Testis (tissue), 3 donors: Measurements from ENCODE around the gene FMNL2. TPM values are rescaled to one million over a fixed set of nuclear protein-coding genes. Genes with fewer than 3 reads are reported as not detected.

Experiments used
- DNase-seq: peaks from one replicate; pipeline ENCODE4 v3.0.0-alpha.2; 2019
- H3K27ac ChIP-seq, 2 donors: fragments of 200-600 bp; sonication (generic); one replicate each; pipeline ENCODE4 v1.5.1; 2019
- H3K27me3 ChIP-seq: fragments of 200-600 bp; sonication (generic); one replicate; pipeline ENCODE4 v1.5.1; 2019
- H3K36me3 ChIP-seq: fragments of 200-600 bp; sonication (generic); one replicate; pipeline ENCODE4 v1.5.1; 2017; ENCODE audit warnings: low read depth; ENCODE audit errors: missing control alignments
- H3K4me1 ChIP-seq: fragments of 200-600 bp; sonication (generic); one replicate; pipeline ENCODE4 v1.5.1; 2019
- H3K4me3 ChIP-seq, 2 donors: fragments of 200-600 bp; sonication (generic); one replicate each; pipeline ENCODE4 v1.5.1; 2017 to 2019
- H3K9me3 ChIP-seq: fragments of 200-600 bp; sonication (generic); one replicate; pipeline ENCODE4 v1.5.1; 2017
- POLR2A ChIP-seq: fragments of 450-650 bp; IDR thresholded peaks from one replicate; pipeline ENCODE4 v1.6.1; 2017; ENCODE audit warnings: antibody characterized with exemption, mild to moderate bottlenecking, moderate library complexity
- WGBS, 2 donors: methylation state at CpG; one replicate each; pipeline ENCODE4 v1.1.5; 2018; 5-methylcytosine and 5-hydroxymethylcytosine counted together
- intact Hi-C: fragments of 100-400 bp; cut with DNase I; formaldehyde crosslinking; loops from one replicate; pipeline ENCODE4 v1.15.1; 2023; ENCODE audit warnings: low total_unique reads
- polyA plus RNA-seq: library from polyadenylated mRNA; stranded (reverse); fragments of 350-450 nt; fragmentation: Illumina TruSeq; extraction: RNeasy Lipid Tissue Mini Kit (QIAGEN cat#74804); gene quantifications from one replicate; pipeline ENCODE4 v1.2.3, GENCODE V29; 2014; ENCODE audit warnings: low read depth, low replicate concordance; ENCODE audit not compliant: insufficient read depth
- total RNA-seq, 2 donors: library from RNA; depleted of rRNA; stranded (reverse); fragments of >200 nt; gene quantifications; one replicate each; pipeline ENCODE4 v1.2.3, GENCODE V29; 2016
- TF ChIP-seq, protein P1 (sequence below), 3 experiments: fragments of 450-650 bp in 2 of 3; fragments of 200-600 bp in 1 of 3; sonication (generic) in 1 of 3; IDR thresholded peaks; one replicate each; pipeline ENCODE4 v1.5.1; 2016 to 2019; ENCODE audit warnings: antibody characterized with exemption in 3 of 3, mild to moderate bottlenecking in 2 of 3, moderate library complexity in 1 of 3

FMNL2 gene
- total and polyA plus RNA-seq, 3 donors from 2014 or later: 15.4 to 19.8 (median 16.8) TPM

DNA sequence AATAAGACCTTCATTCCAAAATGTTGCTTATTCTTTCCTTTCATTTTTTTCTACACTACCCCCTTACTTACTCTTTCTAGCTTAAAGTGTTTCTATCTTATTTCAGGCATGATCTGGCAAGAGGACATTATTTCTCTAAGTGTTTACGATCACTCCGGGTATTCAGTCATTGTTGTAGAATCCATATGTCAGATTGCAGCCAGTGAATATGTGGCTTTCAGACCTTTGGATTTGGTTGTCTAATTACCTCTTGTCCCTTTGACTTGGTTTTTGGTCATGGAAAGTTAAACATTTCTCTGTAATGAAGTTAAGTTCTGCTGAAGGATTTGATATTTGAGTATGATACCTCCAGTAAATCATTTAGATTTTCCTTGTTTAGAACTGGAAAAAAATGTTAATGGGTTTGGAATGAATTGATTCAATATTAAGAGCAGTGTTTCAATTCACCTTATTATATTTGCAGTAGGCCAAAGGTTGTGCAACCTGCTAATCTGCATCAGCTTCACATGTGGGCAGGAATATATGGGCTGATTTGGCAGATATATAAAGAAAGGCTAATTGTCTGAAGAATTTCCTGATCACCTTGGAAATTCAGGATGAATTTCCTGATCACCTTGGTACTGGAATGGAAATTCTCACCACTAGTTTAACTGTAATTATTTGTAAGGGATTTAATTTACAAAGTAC lies 227.4 kb downstream of the FMNL2 start:
- DNase-seq: no peak
- 98% methylated on average over 2 of the region's 2 CpGs for WGBS, 2 donors
- Histone ChIP-seq H3K36me3 (no peaks in the 10 kb centered on the region), H3K27ac (no peak overlapping the region), H3K9me3 (no peaks in the 10 kb centered on the region), H3K4me3 (no peak overlapping the region), H3K27me3 (no peaks in the 10 kb centered on the region), H3K4me1 (peaks cover 6% of the 10 kb centered on the region)
- TF ChIP-seq, protein P1, sequence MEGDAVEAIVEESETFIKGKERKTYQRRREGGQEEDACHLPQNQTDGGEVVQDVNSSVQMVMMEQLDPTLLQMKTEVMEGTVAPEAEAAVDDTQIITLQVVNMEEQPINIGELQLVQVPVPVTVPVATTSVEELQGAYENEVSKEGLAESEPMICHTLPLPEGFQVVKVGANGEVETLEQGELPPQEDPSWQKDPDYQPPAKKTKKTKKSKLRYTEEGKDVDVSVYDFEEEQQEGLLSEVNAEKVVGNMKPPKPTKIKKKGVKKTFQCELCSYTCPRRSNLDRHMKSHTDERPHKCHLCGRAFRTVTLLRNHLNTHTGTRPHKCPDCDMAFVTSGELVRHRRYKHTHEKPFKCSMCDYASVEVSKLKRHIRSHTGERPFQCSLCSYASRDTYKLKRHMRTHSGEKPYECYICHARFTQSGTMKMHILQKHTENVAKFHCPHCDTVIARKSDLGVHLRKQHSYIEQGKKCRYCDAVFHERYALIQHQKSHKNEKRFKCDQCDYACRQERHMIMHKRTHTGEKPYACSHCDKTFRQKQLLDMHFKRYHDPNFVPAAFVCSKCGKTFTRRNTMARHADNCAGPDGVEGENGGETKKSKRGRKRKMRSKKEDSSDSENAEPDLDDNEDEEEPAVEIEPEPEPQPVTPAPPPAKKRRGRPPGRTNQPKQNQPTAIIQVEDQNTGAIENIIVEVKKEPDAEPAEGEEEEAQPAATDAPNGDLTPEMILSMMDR (IDR thresholded peaks at IDR 0.05): no peak
- TF ChIP-seq POLR2A: no peak
- intact Hi-C loops: loop anchor here (10.0 kb wide), 1 partner anchor 172 kb away; no protein-coding TSS in a partner anchor

GRCh38 chr2:152563764-152564163 lies 228.8 kb downstream of the FMNL2 start:
- WGBS, 2 donors: 76 to 77% methylated on average over 5 of the region's 5 CpGs
- intact Hi-C loops: loop anchor here (10.0 kb wide), 1 partner anchor 171 kb away; no protein-coding TSS in a partner anchor
- no peaks in the 10 kb centered on the region for H3K27me3 ChIP-seq
- TF ChIP-seq, protein P1 (IDR thresholded peaks at IDR 0.05): no peak
- TF ChIP-seq POLR2A: no peak
- no peak overlapping the region for H3K4me3 ChIP-seq
- no peak for DNase-seq
- no peaks in the 10 kb centered on the region for H3K36me3 ChIP-seq
- peaks cover 6% of the 10 kb centered on the region for H3K4me1 ChIP-seq
- no peaks in the 10 kb centered on the region for H3K9me3 ChIP-seq
- H3K27ac ChIP-seq: no peak overlapping the region

DNA sequence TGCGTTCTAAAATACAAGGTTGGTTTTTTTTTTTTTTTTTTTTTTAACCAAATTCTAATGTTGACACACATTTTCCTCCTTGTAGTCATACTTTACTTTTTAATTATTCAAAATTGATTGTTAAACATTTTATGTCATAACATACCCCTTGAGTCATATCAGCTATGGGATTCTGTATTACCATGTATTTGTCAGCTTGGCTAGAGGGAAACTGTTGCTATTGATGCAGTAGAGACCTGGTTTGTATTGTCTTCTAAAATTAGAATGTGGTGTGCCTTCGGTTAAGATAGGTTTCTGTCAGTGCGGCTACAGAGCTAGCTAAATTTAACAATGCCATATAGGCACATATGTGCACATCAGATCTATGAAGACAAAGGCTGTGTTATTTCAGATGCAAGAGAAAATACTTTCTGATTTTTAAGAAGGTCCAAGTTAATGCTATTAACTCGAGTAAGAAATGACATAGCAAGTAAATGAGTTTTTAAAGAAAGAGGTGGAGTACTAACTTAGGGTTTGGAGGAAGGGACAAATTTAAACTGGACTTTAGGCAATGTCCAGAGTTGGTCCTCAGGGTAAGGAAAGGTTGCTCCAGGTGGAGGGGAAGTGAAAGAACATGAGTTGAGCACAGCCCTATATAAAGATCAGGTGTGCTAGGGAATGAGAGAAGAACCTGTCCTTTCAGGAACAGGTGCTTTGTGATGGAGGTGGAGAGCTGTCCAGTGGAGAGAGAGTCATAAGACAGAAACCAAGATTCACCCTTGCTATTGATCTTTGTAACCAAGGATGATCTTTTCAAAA lies 230.0 kb downstream of the FMNL2 start:
- no peaks in the 10 kb centered on the region for H3K9me3 ChIP-seq
- H3K27ac ChIP-seq: no peak overlapping the region
- 84 to 94% methylated on average over 4 of the region's 4 CpGs for WGBS, 2 donors
- TF ChIP-seq, protein P1 (IDR thresholded peaks at IDR 0.05): no peak
- TF ChIP-seq POLR2A: no peak
- no peak for DNase-seq
- no peaks in the 10 kb centered on the region for H3K27me3 ChIP-seq
- no peaks in the 10 kb centered on the region for H3K36me3 ChIP-seq
- intact Hi-C loops: loop anchor here (10.0 kb wide), 1 partner anchor 170 kb away; no protein-coding TSS in a partner anchor
- no peak overlapping the region for H3K4me3 ChIP-seq
- peaks cover 6% of the 10 kb centered on the region for H3K4me1 ChIP-seq

DNA sequence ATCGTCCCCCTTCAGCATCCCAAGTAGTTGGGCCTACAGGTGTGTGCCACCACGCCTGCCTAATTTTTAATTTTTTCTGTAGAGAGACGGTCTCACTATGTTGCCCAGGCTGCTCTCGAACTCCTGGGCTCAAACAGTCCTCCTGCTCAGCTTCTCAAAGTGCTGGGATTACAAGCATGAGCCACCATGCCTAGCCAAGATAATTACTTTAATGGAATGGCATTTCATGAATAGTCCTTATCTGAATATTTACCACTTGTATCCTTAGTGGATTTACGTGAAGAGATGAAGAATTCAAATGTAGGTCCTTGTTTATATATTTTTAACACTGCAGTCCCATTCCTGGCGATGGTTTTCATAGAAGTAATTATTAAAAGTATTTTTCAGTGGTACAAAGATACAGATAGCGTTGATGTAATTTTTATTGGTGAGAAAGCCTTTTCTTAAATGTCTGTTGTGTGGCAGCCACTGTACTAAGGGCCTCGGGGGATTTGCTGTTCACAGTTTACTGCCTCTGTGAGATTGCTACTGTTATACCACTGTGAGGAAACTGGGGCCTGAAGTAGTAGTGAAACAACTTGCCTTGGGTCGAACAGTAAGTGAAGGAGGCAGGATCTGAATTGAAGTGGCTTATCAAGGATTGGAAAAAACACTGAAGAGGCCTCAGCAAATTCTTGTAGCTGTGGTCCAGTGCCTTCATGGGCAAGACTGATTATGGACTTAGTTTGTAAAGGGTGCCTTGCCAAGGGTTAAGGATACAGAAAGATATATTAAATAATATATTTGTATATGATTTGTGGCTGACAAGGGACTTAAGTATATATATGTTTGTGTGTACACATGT lies 231.1 kb downstream of the FMNL2 start:
- no peak for DNase-seq
- Histone ChIP-seq H3K4me1 (peaks cover 10% of the 10 kb centered on the region), H3K36me3 (no peaks in the 10 kb centered on the region), H3K9me3 (no peaks in the 10 kb centered on the region), H3K4me3 (no peak overlapping the region), H3K27ac (no peak overlapping the region), H3K27me3 (no peaks in the 10 kb centered on the region)
- WGBS, 2 donors: 81 to 92% methylated on average over 9 of the region's 9 CpGs
- intact Hi-C loops: loop anchor here (10.0 kb wide), 1 partner anchor 169 kb away; no protein-coding TSS in a partner anchor
- TF ChIP-seq, protein P1 (IDR thresholded peaks at IDR 0.05): no peak
- TF ChIP-seq POLR2A: no peak
